Body of pancreas (tissue), 4 donors: ENCODE data around the gene SYN1. TPM values are rescaled to one million over a fixed set of nuclear protein-coding genes. Genes with fewer than 3 reads are reported as not detected.
A peak's percentile ranks its signal among the peaks of the same experiment; 100 is the strongest.

Experiments
- ATAC-seq: fragments of 150-250 bp; one replicate; pipeline ENCODE4 v1.9.1; 2016
- DNase-seq, 4 donors: peaks; one replicate each; pipeline ENCODE4 v3.0.0-alpha.2; 2019
- H3K27ac ChIP-seq, 4 donors: fragments of 200-600 bp; sonication (generic); 1 replicate in 3 of 4; 2 replicates in 1 of 4; pipeline versions ENCODE4 v1.5.1 to v1.6.1; 2016 to 2019; ENCODE audit warnings: mild to moderate bottlenecking in 1 of 4, mixed read lengths in 1 of 4, moderate library complexity in 1 of 4
- H3K27me3 ChIP-seq, 2 donors: fragments of 200-600 bp; sonication (generic); one replicate each; pipeline ENCODE4 v1.6.0; 2016; ENCODE audit warnings: mild to moderate bottlenecking in 1 of 2
- H3K36me3 ChIP-seq, 2 donors: fragments of 200-600 bp; sonication (generic); replicated peaks in 1 of 2; 2 replicates each; pipeline ENCODE4 v1.5.1; 2016; ENCODE audit warnings: low read depth in 2 of 2; ENCODE audit not compliant: insufficient read depth in 1 of 2
- H3K4me1 ChIP-seq: fragments of 200-600 bp; sonication (generic); one replicate; pipeline ENCODE4 v1.6.0; 2016
- H3K4me3 ChIP-seq, 2 donors: fragments of 200-600 bp; sonication (generic); 1 replicate in 1 of 2; 2 replicates in 1 of 2; pipeline ENCODE4 v1.5.1; 2016 to 2019
- H3K9me3 ChIP-seq, 3 donors: fragments of 200-600 bp; sonication (generic); 1 replicate in 2 of 3; 2 replicates in 1 of 3; pipeline ENCODE4 v1.5.1; 2016
- POLR2A ChIP-seq, 3 donors: fragments of 450-650 bp; IDR thresholded peaks; one replicate each; pipeline ENCODE4 v1.6.1; 2016; ENCODE audit warnings: antibody characterized with exemption in 3 of 3, mild to moderate bottlenecking in 2 of 3
- WGBS, 2 donors: methylation state at CpG; one replicate each; pipeline ENCODE4 v1.1.5; 2017; 5-methylcytosine and 5-hydroxymethylcytosine counted together
- intact Hi-C: fragments of 100-400 bp; cut with DNase I; formaldehyde crosslinking; loops from one replicate; pipeline ENCODE4 v1.15.1; 2023
- total RNA-seq, 2 donors: library from RNA; depleted of rRNA; stranded (reverse); fragments of >200 nt; gene quantifications; one replicate each; pipeline ENCODE4 v1.1.0, GENCODE V29; 2016
- TF ChIP-seq, protein P1 (sequence below), 7 experiments: fragments of 450-650 bp in 4 of 7; fragments of 200-600 bp in 3 of 7; sonication (generic) in 3 of 7; IDR thresholded peaks; one replicate each; pipeline ENCODE4 v1.5.1; 2016 to 2019; ENCODE audit warnings: antibody characterized with exemption in 7 of 7

The SYN1 gene
- total RNA-seq, 2 donors from 2014 or later: 0.26 to 4.0 TPM

DNA sequence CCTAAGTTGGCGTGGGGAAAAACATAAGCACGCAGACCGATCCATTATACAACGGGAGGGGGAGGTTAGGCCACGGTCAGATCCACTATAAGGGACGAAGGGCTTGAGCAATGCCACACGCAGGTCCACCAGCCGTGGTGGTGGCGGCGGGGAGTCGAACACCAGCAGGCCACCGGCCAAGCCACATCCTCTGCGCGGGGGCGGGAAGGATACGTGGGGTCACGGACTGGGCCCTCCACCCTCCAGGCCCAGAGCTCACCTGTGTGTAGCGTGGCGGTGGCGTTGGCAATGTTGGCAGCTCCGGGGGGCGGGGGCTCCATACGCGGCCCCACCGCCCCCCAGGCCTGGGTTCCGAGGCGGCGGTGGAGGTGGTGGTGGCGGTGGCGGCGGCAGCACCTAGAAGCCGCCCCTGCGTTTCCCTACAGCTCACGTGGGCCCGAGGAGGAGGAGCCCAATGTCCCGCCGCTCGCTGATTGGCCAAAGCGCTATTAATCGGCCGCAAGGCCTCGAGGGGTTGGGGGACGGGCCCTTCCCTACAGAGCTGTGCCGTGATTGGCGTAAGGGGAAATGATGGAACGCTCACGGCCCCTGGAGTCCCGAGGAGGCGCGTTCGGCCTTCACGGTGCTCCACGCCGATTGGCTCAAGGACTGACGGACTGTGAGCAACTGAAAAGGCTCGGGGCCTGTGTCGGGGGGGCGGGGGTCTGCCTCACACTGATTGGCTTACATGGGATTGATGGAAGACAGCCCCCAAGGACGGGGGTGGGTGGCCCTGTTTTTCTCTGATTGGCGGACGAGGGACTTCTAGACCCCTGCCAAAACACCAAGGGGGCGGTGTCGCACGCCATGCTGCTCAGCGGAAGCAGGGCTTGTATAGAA, 30.7 kb upstream of the SYN1 start, which contains the start of gene ELK1:
TSS of gene ELK1 (minus strand) at position 400 of the 879 bp plus-strand sequence. CDS start 9,122 bp downstream, outside the sequence.
- Histone ChIP-seq H3K36me3 (no peaks in the 10 kb centered on the region), H3K27ac (peak within 1 kb of the TSS; percentile 57 to 89 (median 76)), H3K9me3 (no peaks in the 10 kb centered on the region), H3K4me1 (peaks cover 20% of the 10 kb centered on the region), H3K4me3 (peak within 1 kb of the TSS; percentile 21 to 39), H3K27me3 (no peaks in the 10 kb centered on the region)
- DNase-seq: peak; percentile 92 to 97 (median 94)
- WGBS, 2 donors: 1 to 3% methylated on average over 6 to 43 of the region's 65 CpGs
- TF ChIP-seq POLR2A (IDR thresholded peaks at IDR 0.05): peak; percentile 50 to 66 (median 63)
- TF ChIP-seq, protein P1, sequence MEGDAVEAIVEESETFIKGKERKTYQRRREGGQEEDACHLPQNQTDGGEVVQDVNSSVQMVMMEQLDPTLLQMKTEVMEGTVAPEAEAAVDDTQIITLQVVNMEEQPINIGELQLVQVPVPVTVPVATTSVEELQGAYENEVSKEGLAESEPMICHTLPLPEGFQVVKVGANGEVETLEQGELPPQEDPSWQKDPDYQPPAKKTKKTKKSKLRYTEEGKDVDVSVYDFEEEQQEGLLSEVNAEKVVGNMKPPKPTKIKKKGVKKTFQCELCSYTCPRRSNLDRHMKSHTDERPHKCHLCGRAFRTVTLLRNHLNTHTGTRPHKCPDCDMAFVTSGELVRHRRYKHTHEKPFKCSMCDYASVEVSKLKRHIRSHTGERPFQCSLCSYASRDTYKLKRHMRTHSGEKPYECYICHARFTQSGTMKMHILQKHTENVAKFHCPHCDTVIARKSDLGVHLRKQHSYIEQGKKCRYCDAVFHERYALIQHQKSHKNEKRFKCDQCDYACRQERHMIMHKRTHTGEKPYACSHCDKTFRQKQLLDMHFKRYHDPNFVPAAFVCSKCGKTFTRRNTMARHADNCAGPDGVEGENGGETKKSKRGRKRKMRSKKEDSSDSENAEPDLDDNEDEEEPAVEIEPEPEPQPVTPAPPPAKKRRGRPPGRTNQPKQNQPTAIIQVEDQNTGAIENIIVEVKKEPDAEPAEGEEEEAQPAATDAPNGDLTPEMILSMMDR (IDR thresholded peaks at IDR 0.05): no peak
- intact Hi-C loops: no loop called here
- peak; percentile 96 for ATAC-seq

DNA sequence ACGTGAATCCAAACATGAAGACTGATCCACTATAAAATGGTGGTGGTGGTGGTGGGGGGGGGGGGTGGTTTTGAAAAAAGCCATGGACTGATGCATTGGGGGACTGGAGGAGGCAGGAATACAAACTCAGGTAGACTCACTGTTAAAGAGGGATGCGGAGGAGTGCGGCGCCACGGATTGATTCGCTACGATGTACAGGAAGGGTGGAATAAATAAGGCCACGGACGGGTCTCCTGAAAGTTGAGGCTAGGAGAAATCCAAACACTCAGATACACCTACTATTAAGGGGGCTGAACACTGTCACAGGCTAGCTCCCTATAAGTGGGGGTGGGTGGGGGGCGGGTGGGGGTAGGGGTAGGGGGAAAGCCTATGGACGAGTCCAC, 30.1 kb upstream of the SYN1 start:
- Histone ChIP-seq H3K27ac (peak overlapping the region in 3 of 4 donors; percentile 57 to 89 (median 88)), H3K36me3 (no peaks in the 10 kb centered on the region), H3K4me3 (no peak overlapping the region), H3K9me3 (no peaks in the 10 kb centered on the region), H3K4me1 (peaks cover 20% of the 10 kb centered on the region), H3K27me3 (no peaks in the 10 kb centered on the region)
- DNase-seq (no peak), ATAC-seq (no peak)
- TF ChIP-seq, protein P1 (IDR thresholded peaks at IDR 0.05): no peak
- TF ChIP-seq POLR2A (IDR thresholded peaks at IDR 0.05): no peak
- WGBS, 2 donors: 1% methylated on average over 10 to 11 of the region's 11 CpGs
- intact Hi-C loops: no loop called here

DNA sequence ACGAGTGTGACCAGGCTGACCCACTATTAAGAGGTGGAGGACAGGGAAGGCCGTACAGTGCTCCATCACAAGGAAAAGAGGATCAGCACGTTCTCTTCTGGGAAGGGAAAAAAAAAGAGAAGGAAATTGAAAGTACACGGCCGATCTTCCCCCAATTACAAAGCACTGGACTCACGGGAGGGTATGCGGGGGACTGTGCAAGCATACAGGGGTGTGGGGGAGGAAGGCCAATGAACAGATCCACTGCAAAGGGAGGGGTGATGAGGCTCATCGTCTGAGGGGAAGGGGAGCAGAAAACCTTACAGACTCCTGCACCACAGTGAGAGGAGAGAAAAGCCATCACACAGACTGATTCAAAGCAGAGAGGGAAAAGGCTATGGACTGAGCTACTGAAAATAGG, 29.6 kb upstream of the SYN1 start:
- no peak for DNase-seq
- 24 to 29% methylated on average over 8 of the region's 8 CpGs for whole genome bisulfite sequencing, 2 donors

DNA sequence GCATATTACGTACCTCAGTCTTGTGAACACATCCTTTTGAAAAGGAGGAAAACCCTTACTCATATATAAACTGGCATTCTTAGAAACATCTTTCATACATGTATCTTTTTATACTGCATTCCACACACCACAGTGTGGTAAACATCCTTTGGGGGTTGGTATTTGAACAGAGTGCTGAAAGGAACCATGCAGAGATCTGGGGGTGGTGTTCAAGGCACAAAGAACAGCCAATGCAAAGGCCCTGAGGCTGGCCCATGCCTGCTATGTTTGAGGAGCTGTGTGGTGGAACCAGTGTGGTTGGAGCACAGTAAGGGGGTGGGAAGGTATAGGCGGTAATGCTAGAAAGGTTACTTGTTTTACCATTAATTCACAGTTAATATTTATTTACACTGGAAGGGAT, 28.7 kb upstream of the SYN1 start:
- no peak for TF ChIP-seq POLR2A (IDR thresholded peaks at IDR 0.05)
- TF ChIP-seq, protein P1 (IDR thresholded peaks at IDR 0.05): no peak
- intact Hi-C loops: no loop called here
- WGBS, 2 donors: 71 to 82% methylated on average over 2 of the region's 2 CpGs
- DNase-seq (no peak), ATAC-seq (no peak)
- Histone ChIP-seq H3K27ac (no peak overlapping the region), H3K27me3 (no peaks in the 10 kb centered on the region), H3K4me1 (peaks cover 20% of the 10 kb centered on the region), H3K36me3 (no peaks in the 10 kb centered on the region), H3K4me3 (no peak overlapping the region), H3K9me3 (no peaks in the 10 kb centered on the region)

More for the DNA sequence above, 29.6 kb upstream of the SYN1 start:
- Histone ChIP-seq H3K4me3 (no peak overlapping the region), H3K4me1 (peaks cover 20% of the 10 kb centered on the region), H3K36me3 (no peaks in the 10 kb centered on the region), H3K27ac (no peak overlapping the region), H3K9me3 (no peaks in the 10 kb centered on the region), H3K27me3 (no peaks in the 10 kb centered on the region)
- intact Hi-C loops: no loop called here
- TF ChIP-seq POLR2A (IDR thresholded peaks at IDR 0.05): no peak
- TF ChIP-seq, protein P1 (IDR thresholded peaks at IDR 0.05): no peak
- no peak for ATAC-seq
